Measurements from ENCODE around the gene SHC3.

- TF ChIP-seq CTCF (IDR thresholded peaks at IDR 0.05) (no peak), POLR2AphosphoS5 (IDR thresholded peaks at IDR 0.05) (no peak)
Measured at GRCh38 chr9:89060790-89061189, 117.8 kb downstream of the SHC3 start.
